TTC549 (cell line): Measurements from ENCODE around the gene TMEM171.

Source experiments
- FAIRE-seq: peaks from 2 replicates; lab custom pipeline; 2012; peaks lifted over from hg19 to GRCh38; lab: Jason Lieb, UNC

Gene TMEM171

DNA sequence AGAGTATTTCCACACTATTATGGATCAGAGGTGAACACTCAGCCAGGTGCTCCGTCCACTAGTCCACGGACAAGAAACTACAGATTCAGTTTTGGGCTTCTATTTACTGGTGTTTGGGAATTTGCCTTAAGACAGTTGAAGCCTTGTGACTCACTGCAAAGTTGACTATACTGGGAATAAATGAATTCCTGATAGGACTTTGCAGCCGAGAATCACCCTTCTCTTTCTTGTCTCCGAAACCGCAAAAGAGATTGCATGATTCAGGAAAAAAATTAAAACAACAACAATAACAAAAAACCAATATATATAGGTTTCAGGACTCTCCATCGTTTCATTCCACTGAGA is 716 bp downstream of the TMEM171 start:
- no peak for FAIRE-seq

DNA sequence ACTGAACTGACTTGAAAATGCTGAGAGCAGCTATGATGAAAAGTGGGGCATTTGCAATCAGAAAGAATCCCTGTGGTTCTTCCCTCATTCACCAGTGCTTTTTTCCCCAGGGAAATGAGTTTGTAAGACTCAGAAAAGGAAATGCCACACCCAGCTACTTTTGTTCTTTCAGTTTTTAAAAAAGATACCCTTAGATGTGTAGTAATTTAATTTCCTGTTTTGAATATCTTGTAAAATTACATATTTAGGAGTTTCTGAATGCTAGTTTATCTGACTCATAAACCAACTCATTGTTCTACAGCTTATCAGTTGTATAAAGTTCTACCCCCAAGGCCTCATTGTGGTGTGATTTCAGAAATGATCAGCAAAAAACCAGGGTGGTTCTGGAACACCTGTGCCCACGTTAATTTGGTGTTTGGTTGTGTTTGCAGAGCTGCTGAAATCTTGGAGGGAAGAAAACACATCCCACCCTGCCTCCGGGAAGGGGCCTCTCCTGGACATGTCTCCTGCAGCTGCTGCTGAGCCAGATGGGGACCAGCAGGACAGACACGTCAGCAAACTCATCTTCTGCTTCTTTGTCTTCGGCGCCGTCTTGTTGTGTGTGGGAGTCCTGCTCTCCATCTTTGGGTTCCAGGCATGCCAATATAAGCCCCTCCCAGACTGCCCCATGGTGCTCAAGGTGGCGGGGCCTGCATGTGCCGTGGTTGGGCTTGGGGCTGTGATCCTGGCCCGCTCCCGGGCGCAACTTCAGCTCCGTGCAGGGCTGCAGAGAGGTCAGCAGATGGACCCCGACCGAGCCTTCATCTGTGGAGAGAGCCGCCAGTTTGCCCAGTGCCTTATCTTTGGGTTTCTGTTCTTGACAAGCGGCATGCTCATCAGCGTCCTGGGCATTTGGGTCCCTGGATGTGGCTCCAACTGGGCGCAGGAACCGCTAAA is 2.8 kb downstream of the TMEM171 start:
- no peak for FAIRE-seq

DNA sequence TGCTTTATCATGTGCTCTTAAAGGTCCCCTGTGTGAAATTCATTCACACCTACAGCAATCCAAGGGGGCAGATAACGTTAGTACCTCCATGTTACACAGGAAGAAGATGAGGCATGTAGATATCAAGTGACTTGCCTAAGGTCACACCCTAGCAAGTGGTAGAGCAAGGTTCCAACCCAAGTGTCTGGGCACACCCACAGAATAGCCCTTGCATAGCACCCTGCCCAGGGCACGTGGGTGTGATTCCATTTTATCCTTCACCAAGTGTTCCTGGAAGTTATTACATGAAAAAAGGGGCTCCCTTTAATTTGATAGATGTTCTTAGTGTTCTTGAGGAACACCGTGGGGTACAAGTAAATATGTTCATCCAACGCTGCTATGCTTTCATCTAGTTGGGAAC is 4.9 kb downstream of the TMEM171 start:
- FAIRE-seq = no peak

DNA sequence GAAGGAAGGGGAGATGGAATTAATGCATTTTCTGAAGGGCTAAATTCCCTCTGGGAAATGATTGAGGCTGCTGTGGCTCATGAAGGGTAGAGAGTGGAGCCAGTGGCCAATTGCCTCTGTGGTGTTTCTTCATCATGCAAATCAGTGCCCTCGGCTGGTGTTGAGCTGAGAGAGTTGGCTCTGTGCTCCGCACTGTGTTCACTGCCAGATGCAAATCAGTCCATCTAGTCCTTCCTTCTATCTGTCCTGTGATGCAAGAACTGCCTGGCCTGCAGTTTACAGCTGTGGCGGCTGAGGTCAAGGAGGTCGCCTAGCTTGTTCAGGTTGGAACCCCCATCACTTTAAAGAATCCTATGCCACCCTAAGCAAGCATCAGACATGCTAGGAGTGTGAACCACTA is 6.0 kb downstream of the TMEM171 start:
- FAIRE-seq = no peak

DNA sequence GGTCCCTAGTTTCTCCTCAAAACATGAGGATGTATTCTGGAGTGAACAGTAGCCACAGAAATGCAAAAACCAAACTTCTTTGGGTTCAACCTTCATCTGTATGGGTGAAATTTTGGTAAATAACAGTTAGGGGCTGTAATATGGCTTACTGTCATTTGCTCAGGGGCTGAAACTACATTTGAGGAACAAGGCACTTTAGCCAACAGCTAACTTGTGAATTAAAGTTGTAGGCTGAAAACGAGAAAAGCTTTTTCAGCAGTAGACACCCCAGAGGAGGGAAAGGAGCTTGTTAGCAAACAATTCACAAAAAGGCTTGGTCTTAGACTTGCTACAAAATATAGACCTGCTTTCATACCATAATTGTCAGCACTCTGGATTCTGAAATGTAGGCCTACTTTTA is 6.6 kb downstream of the TMEM171 start:
- FAIRE-seq = no peak

DNA sequence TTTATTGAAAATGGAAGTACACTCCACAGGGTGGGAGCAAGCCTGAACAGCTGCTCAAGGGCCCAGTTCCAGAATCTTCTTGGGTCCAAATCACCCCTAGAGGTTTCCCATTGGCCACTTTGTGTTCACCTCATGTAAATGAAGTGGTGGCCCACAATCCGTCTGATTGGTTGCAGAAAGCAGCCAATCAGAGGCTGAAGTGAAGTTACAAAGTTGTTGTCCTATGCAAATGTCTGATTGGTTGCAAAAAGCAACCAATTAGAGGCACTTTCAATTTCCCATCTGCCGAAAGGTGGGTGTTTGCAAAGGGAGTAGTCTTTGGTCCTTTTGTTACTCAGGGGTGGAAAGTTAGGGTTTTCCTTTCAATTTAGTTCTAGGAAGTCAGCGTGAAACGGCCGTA is 8.8 kb downstream of the TMEM171 start:
- no peak for FAIRE-seq

DNA sequence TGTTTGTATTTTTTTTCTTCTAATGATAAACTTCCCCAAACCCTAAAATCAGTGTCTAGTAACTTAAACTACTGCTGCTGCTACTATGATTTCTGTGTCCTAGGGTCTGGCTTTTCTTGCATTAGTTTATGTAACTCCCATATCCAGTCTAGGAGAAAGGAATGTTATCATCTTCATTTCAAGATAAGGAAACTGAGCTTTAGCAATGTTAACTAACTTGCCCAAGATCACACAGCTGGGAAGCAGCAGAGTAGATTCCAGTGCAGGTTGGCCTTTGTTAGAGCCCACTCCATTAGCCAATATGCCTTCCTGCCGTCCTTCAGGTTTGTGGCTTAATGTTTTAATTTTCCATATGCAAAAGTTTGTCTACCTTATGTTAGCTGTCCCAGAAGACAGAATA is 10.4 kb downstream of the TMEM171 start:
- FAIRE-seq = no peak

DNA sequence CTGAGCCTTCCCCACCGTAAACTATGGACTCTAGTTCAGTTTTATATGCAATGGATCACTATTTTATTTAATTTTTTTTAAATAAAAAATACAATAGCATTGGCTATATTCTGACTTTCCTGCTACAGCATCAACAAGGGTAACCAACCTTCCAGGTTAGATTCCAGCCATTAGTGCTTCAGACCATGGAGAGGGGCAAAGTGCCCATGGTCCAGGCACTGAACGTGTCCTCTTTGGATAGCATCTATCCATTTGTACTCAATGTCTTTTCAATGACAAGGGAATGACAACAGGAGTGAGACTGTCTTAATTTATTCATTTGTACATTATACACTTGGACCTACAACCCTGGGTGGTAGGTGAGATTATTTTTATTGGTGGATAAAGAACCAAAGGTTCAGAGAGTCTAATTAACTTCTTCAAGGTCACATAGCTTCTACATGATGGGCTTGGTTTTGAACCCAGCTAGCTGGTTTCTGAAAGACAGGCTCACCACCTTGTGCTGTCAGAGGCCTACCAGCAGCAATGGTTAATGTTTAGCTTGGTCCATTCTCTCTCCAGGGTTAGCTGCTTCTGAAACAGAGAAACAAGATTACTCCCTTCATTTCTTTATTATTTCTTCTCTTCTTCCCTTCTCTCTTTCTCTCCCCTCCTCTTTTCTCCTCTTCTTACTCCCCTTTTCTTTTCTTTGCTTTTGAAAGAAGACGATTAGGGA is 11.5 kb downstream of the TMEM171 start:
- FAIRE-seq = no peak

DNA sequence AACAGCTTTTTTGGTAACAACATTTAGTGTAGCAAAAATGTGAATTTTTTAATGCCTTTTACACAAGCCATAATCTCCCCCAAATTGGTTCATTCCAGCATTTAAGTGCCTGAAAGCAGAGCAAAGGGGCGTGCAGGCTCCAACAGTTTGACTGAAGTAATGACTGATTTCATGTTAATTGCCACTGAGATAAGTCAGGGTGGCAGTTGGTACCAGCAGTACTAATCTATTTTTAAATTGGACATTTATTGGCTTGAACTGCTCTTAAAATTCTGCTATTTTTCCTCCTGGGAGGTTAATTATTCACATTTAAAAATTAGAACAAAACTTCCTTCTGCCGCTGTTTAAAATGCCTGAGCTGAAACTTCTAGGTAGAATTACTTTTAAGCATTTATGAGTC is 12.4 kb downstream of the TMEM171 start:
- FAIRE-seq = no peak

DNA sequence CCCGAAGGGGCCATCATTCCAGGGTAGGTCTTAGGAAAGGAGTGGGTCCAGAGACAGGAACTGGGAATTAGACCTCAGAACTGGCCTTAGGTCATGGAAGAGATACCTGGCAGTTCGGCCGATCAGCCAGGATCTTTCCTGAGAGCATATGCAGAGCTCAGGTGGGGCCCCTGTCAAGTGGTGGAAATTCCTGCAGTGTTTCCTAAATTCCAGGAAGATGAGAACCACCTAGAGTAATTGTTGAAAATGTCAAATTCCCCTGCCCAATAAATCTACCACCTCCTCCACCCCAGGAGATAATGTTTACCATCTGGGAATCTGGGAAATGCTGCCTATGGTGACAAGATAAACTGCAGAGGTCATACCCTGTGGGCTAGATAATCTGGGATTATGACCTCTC is 14.6 kb downstream of the TMEM171 start:
- no peak for FAIRE-seq

DNA sequence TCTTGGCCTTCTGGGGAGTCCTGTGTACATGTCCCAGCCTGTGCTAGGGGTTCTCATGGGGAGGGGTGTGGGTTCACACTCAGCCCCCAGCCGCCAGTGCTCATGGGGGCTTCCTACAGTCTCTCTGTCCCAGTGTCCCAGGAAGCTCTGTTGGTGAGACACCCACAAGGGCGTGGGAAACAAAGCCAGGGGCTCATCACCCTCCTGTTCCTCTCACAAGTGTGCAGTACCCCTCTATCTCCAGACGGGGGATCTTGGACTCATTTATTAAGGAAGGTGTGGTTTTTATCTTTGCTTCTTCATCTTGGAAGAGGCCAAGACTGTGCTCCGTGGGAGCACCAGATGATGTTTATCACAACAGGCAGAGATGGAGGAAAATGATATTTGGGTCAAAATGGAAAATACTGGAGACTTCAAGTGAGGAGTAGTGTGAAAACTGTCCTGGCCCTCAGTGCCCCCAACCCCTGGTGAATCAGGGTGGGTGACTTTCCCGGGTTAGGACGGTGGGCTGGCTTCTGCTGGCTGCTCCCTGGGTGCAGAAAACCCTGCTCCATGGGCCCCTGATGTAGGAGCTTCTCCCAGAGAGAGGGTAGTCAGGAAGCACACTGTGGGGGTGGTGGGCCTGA is 15.2 kb downstream of the TMEM171 start:
- FAIRE-seq = no peak

DNA sequence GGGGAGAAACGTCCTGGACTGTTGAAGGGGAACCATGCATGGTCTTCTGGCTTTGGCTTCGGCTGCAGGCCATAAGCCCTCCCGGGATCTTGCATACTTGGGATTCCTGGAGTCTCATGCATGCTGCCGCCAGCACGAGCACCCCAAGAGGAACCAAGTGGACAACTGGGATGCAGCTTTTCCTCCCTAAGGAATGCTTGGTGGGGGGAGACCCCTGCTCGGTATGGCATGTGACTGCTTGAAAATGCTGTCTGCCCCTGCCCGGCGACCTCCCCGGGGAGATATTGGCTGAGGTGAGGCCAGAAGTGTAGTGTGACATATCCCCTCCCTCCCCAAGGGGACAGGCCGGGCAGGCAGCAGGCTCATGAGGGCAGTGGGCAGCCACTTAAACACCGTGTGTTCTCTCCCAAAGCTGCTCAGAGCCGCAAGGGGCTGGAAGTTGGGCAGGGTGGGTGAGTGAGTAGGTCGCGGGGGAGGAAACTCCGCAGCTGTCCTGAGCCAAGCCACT is 15.7 kb downstream of the TMEM171 start:
- FAIRE-seq = no peak

DNA sequence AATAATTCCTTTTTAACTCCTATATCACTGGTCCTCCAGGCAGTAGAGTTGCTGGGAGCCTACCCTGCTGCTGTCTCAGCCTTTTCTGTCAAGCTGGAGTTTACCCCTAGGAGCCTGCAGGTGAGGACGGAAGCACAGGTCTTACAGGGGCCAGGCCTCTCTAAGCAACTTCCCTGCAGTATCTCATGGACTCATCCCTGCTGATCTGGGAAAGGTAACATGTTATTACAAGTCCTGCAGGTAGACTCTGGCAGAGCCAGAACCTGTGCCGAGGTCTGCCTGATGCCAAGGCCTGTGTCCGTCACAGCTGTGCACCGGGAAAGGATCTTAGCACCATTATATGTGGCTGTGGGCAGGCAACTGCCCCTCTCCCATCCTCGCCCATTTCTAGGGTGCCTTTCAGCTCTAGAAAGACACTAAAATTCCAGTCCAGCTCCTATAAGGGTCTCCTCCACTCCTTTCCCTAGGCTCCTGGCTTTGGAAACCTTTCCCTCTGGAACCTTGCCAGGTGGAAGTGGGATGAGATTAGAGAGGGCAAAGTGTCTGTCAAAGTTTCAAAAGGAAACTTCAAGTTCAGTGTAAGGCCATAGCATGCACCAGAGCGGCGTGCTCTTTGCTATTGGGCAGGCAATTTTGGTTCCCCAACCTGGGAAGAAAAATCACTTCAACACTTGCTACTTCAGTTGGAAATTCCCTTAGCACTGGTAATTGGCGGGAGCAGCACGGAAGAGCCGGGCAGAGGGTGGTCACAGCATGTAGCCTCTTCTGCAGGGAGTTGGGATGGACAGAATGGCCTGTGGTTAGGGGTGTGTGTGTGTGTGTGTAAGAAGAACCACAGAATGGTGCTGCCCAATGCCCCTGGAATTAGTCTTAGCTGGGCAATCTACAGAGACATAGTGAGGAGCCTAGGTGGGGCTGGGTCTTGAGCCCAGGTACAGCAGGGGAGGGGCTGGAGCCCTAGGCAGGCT is 17.5 kb downstream of the TMEM171 start:
- no peak for FAIRE-seq

DNA sequence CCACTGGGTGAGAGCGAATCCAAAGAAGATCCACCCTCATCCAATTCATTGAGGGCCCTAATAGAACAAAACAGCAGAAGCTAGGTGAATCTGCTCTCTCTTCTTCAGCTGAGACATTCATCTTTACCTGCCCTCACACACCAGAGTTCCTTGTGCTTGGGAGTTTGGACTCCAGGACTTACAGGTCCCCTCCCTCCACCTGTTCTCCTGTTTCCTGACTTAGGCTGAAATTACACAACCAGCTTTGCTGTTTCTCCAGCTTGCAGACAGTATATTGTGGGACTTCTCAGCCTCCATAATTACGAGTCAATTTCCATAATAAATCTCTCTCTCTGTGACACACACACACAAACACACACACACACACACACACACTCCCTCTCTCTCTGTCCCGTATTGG is 19.1 kb downstream of the TMEM171 start:
- no peak for FAIRE-seq

DNA sequence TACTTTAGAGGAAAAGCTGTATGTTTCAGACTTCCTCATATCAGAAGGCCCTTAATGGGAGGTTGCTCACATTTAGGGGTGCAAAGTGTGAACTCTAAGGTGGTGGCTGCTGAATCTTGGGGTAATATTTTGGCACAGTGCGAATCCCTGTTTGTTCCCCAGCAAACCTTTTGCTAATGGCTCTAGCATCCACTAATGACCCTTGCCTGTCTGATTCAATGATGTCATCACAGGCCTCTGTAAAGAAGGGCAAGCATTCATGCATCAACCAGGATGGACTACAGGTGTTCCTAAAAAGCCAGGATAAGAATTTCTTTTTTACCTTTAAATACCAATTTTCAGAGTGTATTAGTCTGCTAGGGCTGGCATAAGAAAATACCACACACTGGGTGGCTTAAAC is 20.4 kb downstream of the TMEM171 start:
- FAIRE-seq = no peak

DNA sequence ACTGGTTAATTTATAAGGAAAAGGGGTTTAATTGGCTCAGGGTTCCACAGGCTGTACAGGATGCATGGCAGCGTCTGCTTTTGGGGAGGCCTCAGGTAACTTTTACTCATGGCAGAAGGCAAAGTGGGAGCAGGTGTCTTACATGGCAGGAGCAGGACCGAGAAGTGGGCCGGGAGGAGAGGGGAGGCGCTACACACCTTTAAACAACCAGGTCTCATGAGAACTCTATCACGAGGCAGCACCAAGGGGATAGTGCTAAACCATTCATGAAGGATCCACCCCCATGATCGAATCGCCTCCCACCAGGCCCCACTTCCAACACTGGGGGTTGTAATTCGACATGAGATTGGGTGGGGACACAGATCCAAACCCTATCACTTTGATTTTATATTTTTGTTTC is 21.7 kb downstream of the TMEM171 start:
- no peak for FAIRE-seq

DNA sequence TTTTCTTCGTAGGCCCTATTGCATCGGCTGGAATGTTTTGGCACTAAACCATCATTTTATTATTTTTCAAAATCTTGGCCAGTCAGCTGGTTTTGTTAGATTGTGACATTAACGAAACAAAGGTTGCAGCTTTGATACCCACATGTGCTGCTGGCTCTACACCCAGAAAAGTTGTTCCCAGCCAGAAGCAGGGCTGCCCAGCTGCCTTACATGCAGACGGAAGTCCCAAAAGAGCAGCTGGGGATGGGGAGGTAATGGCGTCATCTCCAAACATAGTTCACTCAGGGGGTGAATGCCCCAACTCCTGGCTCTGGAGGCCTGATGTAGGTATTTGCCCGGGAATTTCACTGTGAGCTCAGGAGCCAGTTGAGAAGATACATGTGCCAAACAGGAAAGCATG is 23.3 kb downstream of the TMEM171 start:
- no peak for FAIRE-seq

DNA sequence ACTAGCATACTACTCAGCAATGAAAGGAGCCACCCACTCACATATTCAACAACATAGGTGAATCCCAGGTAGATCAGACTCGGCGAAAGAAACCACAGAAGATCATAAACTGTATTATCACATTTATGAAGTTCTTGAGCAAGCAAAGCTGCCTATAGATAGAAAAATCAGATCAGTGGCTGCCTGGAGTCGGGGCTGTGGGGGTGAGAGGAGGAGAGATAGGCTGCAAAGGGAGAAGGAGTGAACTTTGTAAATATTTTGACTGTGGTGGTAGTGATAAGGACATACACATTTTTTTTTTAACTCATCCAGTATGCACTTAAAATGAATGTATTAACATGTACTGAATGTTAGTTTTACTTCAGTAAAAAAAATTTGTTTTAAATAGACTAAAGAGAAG is 29.2 kb downstream of the TMEM171 start:
- no peak for FAIRE-seq

DNA sequence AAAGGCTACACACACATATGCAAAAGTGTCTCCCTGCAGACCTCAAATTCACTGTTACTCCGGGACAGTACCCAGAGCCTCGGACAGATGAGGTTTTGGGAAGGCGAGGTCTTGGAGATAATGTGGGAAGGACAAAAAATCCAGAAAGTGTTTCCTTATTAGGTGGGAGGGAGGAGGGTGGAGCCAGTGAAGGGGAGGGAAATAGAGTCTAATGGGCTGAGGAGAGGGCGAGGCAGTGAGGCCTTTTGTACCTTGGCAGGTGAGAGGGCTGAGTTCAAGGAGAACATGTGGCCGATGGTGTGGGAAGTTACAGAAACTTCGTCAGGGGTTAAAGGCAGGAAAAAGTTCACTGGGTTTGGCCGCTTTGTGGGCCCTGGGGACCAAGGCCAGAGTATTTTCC is 30.5 kb downstream of the TMEM171 start:
- no peak for FAIRE-seq

DNA sequence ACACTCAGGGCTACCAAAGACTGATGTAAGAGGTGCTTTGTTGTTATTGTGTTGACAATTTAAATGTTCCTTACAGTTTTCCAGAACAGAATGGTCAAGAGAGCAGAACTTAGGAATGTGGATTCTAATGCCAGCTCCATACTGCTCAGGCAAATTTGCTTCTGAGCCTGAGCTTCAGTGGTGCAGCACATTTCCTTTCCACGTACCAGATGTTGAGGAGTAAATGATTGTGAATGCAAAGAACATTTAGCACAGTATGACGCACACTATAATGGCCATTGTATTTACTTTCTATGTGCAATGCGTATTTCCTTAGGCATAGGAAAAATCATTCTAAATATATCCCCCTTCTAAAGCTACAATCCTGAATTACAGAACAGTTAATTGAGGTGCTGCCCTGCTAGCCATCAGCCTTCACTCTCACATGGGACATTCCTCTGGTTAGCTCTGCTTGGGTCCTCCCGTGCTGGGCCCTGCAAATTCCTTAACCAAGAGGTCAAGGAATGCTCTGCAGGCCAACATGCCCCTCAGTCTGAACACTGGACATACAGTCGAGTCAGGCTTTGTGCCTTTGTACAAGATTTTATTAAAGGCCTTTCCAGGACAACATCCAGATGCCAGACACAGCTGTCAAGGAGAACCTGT is 31.5 kb downstream of the TMEM171 start:
- FAIRE-seq = no peak
